GM23248 (cell line): ENCODE measurements around the gene C9.

Experiments used
- EZH2 ChIP-seq: fragments of 200-600 bp; sonication (generic); IDR thresholded peaks from 2 replicates; pipeline ENCODE4 v1.6.1; 2018; ENCODE audit warnings: antibody characterized with exemption, mild to moderate bottlenecking; ENCODE audit not compliant: insufficient read depth, poor library complexity, severe bottlenecking
- EZH2phosphoT487 ChIP-seq: fragments of 200-600 bp; sonication (generic); IDR thresholded peaks from 2 replicates; pipeline ENCODE4 v1.6.1; 2018; ENCODE audit warnings: antibody characterized with exemption, moderate library complexity, mild to moderate bottlenecking, low read depth; ENCODE audit not compliant: insufficient read depth

GRCh38 chr5:39353717-39354399 is 10.4 kb downstream of the C9 start:
- TF ChIP-seq EZH2 (no peak), EZH2phosphoT487 (no peak)
